OCI-LY7 (cell line): Measurements from ENCODE around the gene EIF4E3.

Source experiments
- CTCF ChIP-seq: fragments of 200-600 bp; sonication (generic); conservative IDR thresholded peaks from 2 replicates; pipeline ENCODE4 v1.5.1; 2014; ENCODE audit warnings: mild to moderate bottlenecking, antibody characterized with exemption, low read length, moderate library complexity, mixed read lengths
- EZH2phosphoT487 ChIP-seq: fragments of 200-600 bp; sonication (generic); IDR thresholded peaks from 2 replicates; pipeline ENCODE4 v1.6.1; 2018; ENCODE audit warnings: low read depth, borderline replicate concordance, mild to moderate bottlenecking, mixed run types, antibody characterized with exemption, low read length, moderate library complexity, mixed read lengths

DNA sequence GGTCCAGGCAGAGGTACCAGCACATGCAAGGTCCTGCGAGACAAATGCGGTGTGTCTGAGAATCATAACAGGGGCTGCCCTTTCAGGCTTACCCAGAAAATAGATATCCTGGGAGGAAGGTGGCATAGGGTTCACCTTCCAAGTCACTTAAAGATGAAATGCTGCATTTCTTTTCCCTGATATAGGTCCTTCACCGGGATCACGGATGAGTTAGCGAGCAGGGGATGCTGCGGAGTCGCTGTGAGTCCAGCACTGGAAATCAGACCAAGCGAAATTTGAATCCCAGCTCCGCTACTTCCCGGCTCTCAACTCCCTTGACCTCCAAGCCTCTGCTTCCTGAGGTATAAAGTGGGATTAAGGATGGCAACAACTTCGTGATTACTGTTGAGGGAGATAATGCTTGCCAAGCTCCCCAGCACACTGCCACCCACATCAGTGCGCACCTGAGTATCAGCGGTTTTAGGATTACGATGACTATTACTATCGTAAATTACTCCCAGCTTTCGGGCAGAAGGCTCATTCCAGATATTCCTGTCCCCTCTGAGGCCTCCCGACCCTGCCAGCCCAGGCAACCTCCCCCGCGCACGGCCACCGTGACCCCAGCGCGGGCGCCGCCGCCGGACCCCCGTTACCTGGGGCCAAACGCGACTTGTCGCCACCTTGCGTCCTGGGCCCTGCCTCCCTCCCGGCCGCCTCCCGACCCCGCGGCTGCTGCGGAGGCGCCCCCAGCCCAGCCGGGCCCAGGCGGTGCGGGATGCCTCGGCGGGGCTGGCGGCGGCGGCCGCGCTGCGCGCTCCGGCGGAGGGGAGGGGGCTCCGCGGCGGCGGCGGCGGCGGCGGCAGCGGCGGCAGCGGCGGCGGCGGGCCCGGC, 27.9 kb upstream of the EIF4E3 start:
- TF ChIP-seq CTCF (no peak), EZH2phosphoT487 (no peak)
